SH-SY5Y (cell line): ENCODE data around the gene RMND5A.

Experiments used
- GATA2 ChIP-seq: IDR thresholded peaks from 2 replicates; pipeline ENCODE4 v1.6.1; 2011; ENCODE audit warnings: mild to moderate bottlenecking, low read depth, low read length
- GATA3 ChIP-seq: IDR thresholded peaks from 2 replicates; pipeline ENCODE4 v1.6.1; 2011; ENCODE audit warnings: low read depth, mild to moderate bottlenecking, low read length, moderate library complexity

GRCh38 chr2:86673011-86673410 is 47.1 kb upstream of the RMND5A start:
- no peak for TF ChIP-seq GATA2
- TF ChIP-seq GATA3 = no peak
